ENCODE measurements around the gene AHDC1. TPM values are rescaled to one million over a fixed set of nuclear protein-coding genes. Genes with fewer than 3 reads are reported as not detected.

The AHDC1 gene
- total and polyA plus RNA-seq, 9 of the 15 experiments (the other 6 are each of a cell fraction or from before 2014, with no cell fraction given), result 0.21 to 36.4 (median 4.7) TPM

GRCh38 chr1:27538793-27539192, 65.2 kb downstream of the AHDC1 start (continued):
- no peak for TF ChIP-seq BRD9 (IDR thresholded peaks at IDR 0.05; ENCODE audit: low read depth, partially characterized antibody)
- no peak for TF ChIP-seq ZNF384 (IDR thresholded peaks at IDR 0.05; ENCODE audit: low read depth, low read length)
- TF ChIP-seq NFE2L1 (tag; IDR thresholded peaks at IDR 0.05; ENCODE audit: borderline replicate concordance, low read depth), result no peak
- no peak for TF ChIP-seq ID3 (CRISPR knock-in tag; IDR thresholded peaks at IDR 0.05)
- no peak for TF ChIP-seq ID3 (tag; IDR thresholded peaks at IDR 0.05)
- no peak for TF ChIP-seq ZBTB34 (CRISPR knock-in tag; IDR thresholded peaks at IDR 0.05)
- TF ChIP-seq CREB3 (tag; conservative IDR thresholded peaks at IDR 0.05; ENCODE audit: low read depth), result no peak
- no peak for TF ChIP-seq BRF2 (IDR thresholded peaks at IDR 0.05; ENCODE audit: borderline replicate concordance, insufficient read depth, insufficient read length)
- TF ChIP-seq TFAP4 (CRISPR knock-in tag; IDR thresholded peaks at IDR 0.05; ENCODE audit: borderline replicate concordance), result peak; percentile 65; the same call in 1 of the 2 replicates
- no peak for TF ChIP-seq ZNF253 (CRISPR knock-in tag; conservative IDR thresholded peaks at IDR 0.05)
- TF ChIP-seq SIN3A (IDR thresholded peaks at IDR 0.05; ENCODE audit: borderline replicate concordance in 2 of 2, control insufficient read depth in 1 of 2, low read depth in 2 of 2, low read length in 2 of 2), result no peak
- no peak for TF ChIP-seq EP300 (IDR thresholded peaks at IDR 0.05; ENCODE audit: low read length)
- peak; percentile 42; the same call in 1 of the 2 replicates for TF ChIP-seq SMARCC2 (IDR thresholded peaks at IDR 0.05; ENCODE audit: low read depth)
- TF ChIP-seq SMAD3 (CRISPR knock-in tag; conservative IDR thresholded peaks at IDR 0.05), result no peak

Measured in K562 (cell line).